ENCODE measurements around the gene TGM3.

DNA sequence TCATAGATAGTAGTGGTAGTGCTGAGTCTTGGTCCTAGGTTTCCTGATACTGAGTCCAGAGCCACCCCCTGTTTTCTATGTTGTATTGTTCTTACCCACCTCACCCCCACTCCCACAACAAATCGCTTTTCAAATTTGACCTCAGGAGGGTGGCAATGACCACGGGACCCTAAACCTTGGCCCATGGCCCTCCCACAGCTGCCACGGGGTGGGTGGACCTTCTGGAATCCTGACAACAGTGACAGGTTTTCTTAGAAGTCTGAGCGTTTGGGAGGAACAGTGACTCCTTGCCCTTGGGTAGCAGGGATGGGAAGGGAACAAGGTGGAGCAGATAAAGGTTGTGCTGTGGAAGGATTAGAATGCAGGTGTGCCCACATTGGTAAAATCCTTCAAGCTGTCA, 36.9 kb downstream of the TGM3 start:
- no peak for TF ChIP-seq RFX5 (IDR thresholded peaks at IDR 0.05; ENCODE audit: low read depth, low read length)
- TF ChIP-seq, protein P1, sequence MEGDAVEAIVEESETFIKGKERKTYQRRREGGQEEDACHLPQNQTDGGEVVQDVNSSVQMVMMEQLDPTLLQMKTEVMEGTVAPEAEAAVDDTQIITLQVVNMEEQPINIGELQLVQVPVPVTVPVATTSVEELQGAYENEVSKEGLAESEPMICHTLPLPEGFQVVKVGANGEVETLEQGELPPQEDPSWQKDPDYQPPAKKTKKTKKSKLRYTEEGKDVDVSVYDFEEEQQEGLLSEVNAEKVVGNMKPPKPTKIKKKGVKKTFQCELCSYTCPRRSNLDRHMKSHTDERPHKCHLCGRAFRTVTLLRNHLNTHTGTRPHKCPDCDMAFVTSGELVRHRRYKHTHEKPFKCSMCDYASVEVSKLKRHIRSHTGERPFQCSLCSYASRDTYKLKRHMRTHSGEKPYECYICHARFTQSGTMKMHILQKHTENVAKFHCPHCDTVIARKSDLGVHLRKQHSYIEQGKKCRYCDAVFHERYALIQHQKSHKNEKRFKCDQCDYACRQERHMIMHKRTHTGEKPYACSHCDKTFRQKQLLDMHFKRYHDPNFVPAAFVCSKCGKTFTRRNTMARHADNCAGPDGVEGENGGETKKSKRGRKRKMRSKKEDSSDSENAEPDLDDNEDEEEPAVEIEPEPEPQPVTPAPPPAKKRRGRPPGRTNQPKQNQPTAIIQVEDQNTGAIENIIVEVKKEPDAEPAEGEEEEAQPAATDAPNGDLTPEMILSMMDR (conservative IDR thresholded peaks at IDR 0.05; ENCODE audit: low read depth, low read length), result no peak
- TF ChIP-seq, protein P2, sequence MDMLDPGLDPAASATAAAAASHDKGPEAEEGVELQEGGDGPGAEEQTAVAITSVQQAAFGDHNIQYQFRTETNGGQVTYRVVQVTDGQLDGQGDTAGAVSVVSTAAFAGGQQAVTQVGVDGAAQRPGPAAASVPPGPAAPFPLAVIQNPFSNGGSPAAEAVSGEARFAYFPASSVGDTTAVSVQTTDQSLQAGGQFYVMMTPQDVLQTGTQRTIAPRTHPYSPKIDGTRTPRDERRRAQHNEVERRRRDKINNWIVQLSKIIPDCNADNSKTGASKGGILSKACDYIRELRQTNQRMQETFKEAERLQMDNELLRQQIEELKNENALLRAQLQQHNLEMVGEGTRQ (IDR thresholded peaks at IDR 0.05; ENCODE audit: low read depth, low read length), result no peak
- no peak for TF ChIP-seq FOS (IDR thresholded peaks at IDR 0.05; ENCODE audit: low read depth, low read length)
- no peak for TF ChIP-seq POLR2A (IDR thresholded peaks at IDR 0.05; ENCODE audit: low read depth, low read length)
- no peak for TF ChIP-seq SMC3 (IDR thresholded peaks at IDR 0.05; ENCODE audit: low read depth, low read length)
- no peak for TF ChIP-seq CEBPB (IDR thresholded peaks at IDR 0.05; ENCODE audit: low read depth, low read length)
- no peak for TF ChIP-seq MAZ (IDR thresholded peaks at IDR 0.05; ENCODE audit: borderline replicate concordance, low read depth, low read length)
